ENCODE measurements around the gene COL23A1. TPM values are rescaled to one million over a fixed set of nuclear protein-coding genes. Genes with fewer than 3 reads are reported as not detected.
"Not testable (repeated sequence)": the region's sequence is repeated elsewhere in the genome, so short reads cannot be mapped to it uniquely, and the experiment has no call there.

COL23A1 gene
- total RNA-seq, 1 experiment from 2014 or later = 18.0 TPM

DNA sequence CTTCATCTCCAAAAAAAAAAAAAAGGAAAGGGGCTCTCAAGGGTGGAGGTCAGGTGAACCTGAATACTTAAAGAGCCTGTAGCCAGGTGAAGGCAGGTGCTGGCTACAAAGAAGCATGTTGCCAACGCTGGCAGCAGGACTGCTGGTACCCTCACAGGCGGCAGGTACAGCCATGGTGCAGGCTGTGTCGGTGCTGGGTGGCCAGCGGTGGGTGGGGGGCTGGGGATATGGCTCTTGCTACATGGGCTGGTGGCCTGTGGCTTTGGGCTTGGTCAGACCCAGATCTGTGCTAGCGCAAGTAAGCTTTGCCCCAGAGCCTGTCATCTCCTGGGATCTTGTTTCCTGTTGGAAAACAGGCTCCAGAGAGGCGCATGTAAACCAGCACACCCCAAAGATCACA lies 271.3 kb downstream of the COL23A1 start:
- Histone ChIP-seq H3K27me3 (ENCODE audit: control insufficient read depth, insufficient read depth, low read length) (no peaks in the 10 kb centered on the region), H3K4me3 (ENCODE audit: insufficient read depth, low read depth, low read length) (no peak overlapping the region), H3K36me3 (replicated peaks; ENCODE audit: control insufficient read depth, insufficient read depth, low read length) (no peaks in the 10 kb centered on the region)
- DNase-seq = no peak

GRCh38 chr5:178318382-178318781 lies 271.8 kb downstream of the COL23A1 start:
- no peaks in the 10 kb centered on the region for H3K36me3 ChIP-seq (replicated peaks; ENCODE audit: control insufficient read depth, insufficient read depth, low read length)
- no peaks in the 10 kb centered on the region for H3K27me3 ChIP-seq (ENCODE audit: control insufficient read depth, insufficient read depth, low read length)
- DNase-seq = no peak
- no peak overlapping the region for H3K4me3 ChIP-seq (ENCODE audit: insufficient read depth, low read depth, low read length)

DNA sequence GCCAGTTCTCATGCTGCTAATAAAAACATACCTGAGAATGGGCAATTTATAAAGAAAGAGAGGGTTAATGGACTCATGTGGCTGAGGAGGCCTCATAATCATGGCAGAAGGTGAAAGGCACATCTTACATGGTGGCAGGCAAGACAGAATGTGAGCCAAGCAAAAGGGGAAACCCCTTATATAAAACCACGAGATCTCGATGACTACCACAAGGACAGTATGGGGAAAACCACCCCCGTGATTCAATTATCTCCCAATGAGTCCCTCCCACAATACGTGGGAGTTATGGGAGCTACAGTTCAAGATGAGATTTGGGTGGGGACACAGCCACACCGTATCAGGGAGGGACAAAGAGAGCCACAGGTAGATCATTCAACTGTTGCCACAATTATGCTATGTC lies 272.5 kb downstream of the COL23A1 start:
- H3K27me3 ChIP-seq (ENCODE audit: control insufficient read depth, insufficient read depth, low read length); H3K36me3 ChIP-seq (replicated peaks; ENCODE audit: control insufficient read depth, insufficient read depth, low read length); H3K4me3 ChIP-seq (ENCODE audit: insufficient read depth, low read depth, low read length); DNase-seq: not testable (repeated sequence)

GRCh38 chr5:178314961-178315820 lies 275.0 kb downstream of the COL23A1 start:
- H3K4me3 ChIP-seq (ENCODE audit: insufficient read depth, low read depth, low read length) = no peak overlapping the region
- no peak for DNase-seq

GRCh38 chr5:178314061-178314660 lies 276.0 kb downstream of the COL23A1 start:
- no peak for DNase-seq
- Histone ChIP-seq H3K27me3 (ENCODE audit: control insufficient read depth, insufficient read depth, low read length) (no peaks in the 10 kb centered on the region), H3K4me3 (ENCODE audit: insufficient read depth, low read depth, low read length) (no peak overlapping the region), H3K36me3 (replicated peaks; ENCODE audit: control insufficient read depth, insufficient read depth, low read length) (no peaks in the 10 kb centered on the region)

More at GRCh38 chr5:178314961-178315820, 275.0 kb downstream of the COL23A1 start:
- H3K27me3 ChIP-seq (ENCODE audit: control insufficient read depth, insufficient read depth, low read length) = no peaks in the 10 kb centered on the region
- no peaks in the 10 kb centered on the region for H3K36me3 ChIP-seq (replicated peaks; ENCODE audit: control insufficient read depth, insufficient read depth, low read length)

DNA sequence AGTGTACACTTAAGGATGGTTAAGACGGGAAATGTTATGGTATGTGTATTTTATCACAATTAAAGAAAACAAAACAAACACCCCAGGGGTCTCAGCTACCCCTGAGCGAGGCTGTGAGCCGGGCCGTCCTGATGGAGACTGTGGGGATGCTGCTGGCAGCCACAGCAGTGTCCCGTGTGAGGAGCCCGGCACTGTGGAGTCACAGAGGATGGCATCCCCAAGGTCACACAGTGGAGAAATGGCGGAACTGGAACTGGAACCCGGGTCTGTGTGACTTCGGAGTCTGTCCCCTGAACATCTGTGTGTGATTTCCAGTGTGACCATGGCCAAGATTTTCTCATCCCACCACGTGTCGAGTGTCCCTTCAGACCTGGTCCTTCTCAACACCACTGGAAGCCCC lies 276.9 kb downstream of the COL23A1 start:
- H3K36me3 ChIP-seq (replicated peaks; ENCODE audit: control insufficient read depth, insufficient read depth, low read length) = no peaks in the 10 kb centered on the region
- no peak overlapping the region for H3K4me3 ChIP-seq (ENCODE audit: insufficient read depth, low read depth, low read length)
- no peak for DNase-seq
- no peaks in the 10 kb centered on the region for H3K27me3 ChIP-seq (ENCODE audit: control insufficient read depth, insufficient read depth, low read length)

GRCh38 chr5:178312880-178313282 lies 277.3 kb downstream of the COL23A1 start:
- no peak for DNase-seq
- Histone ChIP-seq H3K27me3 (ENCODE audit: control insufficient read depth, insufficient read depth, low read length) (no peaks in the 10 kb centered on the region), H3K4me3 (ENCODE audit: insufficient read depth, low read depth, low read length) (no peak overlapping the region), H3K36me3 (replicated peaks; ENCODE audit: control insufficient read depth, insufficient read depth, low read length) (no peaks in the 10 kb centered on the region)

DNA sequence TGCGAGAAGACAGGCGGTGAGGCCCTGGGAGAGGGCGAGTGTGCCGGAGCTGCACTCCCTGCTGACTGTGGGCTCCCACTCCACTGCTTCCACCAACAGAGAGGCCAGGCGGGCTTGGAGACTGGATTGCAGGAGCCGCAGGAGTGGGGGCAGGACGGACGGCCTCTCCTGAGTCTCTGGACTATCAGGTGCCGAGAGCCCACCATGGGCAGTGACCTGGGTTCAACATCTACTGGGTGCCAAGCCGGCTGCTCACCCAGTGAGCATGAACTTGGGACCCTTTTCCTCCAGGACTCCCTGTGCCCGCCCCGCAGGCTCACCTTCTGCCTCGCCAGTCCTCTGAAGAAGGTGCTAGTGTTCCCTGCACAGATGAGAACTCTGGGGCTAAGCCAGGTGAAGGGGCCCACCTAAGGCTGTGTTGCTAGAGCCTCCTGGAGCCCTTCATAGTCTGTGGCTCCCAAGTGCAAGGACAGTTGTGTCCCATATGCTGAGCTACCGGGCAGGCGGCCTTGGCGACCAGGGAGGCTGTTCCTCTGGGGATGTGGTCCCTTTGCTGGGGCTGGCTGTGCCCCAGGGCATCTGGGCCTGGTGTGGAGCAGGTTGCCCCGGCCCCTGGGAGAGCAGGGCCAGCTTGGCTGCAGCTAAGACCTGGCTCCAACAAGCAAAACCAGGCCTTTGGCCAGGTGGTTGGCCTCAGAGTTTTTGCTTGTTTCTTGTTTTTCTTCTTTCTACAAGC lies 279.9 kb downstream of the COL23A1 start:
- Histone ChIP-seq H3K4me3 (ENCODE audit: insufficient read depth, low read depth, low read length) (no peak overlapping the region), H3K36me3 (replicated peaks; ENCODE audit: control insufficient read depth, insufficient read depth, low read length) (no peaks in the 10 kb centered on the region), H3K27me3 (ENCODE audit: control insufficient read depth, insufficient read depth, low read length) (no peaks in the 10 kb centered on the region)
- DNase-seq = no peak

GRCh38 chr5:178309271-178310013 lies 280.8 kb downstream of the COL23A1 start:
- Histone ChIP-seq H3K4me3 (ENCODE audit: insufficient read depth, low read depth, low read length) (no peak overlapping the region), H3K27me3 (ENCODE audit: control insufficient read depth, insufficient read depth, low read length) (no peaks in the 10 kb centered on the region), H3K36me3 (replicated peaks; ENCODE audit: control insufficient read depth, insufficient read depth, low read length) (no peaks in the 10 kb centered on the region)
- DNase-seq = peak; percentile 64

DNA sequence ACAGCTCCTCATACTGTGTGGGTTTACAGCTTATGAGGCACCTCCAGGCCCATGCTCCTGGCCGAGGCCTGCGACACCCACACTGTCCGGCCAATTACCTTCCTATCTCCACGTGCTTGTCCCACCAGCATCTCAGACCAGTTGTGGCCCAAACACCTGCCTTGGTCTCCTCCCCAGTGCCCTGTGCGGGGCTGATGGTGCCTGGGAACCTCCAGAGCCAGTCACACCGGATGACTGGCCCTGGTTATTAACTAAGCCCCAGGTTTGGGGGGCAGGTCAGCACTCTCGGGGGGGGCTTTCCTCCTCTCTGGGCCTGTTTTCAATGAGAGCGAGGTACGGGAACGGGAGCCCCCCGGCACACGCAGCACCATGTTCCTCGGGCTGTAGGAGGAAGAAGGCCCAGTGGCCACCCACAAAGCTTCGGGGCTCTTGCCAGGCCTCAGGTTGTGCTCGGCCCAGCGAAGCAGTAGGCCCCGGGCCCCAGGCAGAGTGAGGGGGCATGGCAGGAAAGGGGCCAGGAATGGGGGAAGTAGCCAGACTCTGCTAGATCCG lies 281.6 kb downstream of the COL23A1 start:
- no peak for DNase-seq
- Histone ChIP-seq H3K4me3 (ENCODE audit: insufficient read depth, low read depth, low read length) (no peak overlapping the region), H3K27me3 (ENCODE audit: control insufficient read depth, insufficient read depth, low read length) (no peaks in the 10 kb centered on the region), H3K36me3 (replicated peaks; ENCODE audit: control insufficient read depth, insufficient read depth, low read length) (no peaks in the 10 kb centered on the region)

DNA sequence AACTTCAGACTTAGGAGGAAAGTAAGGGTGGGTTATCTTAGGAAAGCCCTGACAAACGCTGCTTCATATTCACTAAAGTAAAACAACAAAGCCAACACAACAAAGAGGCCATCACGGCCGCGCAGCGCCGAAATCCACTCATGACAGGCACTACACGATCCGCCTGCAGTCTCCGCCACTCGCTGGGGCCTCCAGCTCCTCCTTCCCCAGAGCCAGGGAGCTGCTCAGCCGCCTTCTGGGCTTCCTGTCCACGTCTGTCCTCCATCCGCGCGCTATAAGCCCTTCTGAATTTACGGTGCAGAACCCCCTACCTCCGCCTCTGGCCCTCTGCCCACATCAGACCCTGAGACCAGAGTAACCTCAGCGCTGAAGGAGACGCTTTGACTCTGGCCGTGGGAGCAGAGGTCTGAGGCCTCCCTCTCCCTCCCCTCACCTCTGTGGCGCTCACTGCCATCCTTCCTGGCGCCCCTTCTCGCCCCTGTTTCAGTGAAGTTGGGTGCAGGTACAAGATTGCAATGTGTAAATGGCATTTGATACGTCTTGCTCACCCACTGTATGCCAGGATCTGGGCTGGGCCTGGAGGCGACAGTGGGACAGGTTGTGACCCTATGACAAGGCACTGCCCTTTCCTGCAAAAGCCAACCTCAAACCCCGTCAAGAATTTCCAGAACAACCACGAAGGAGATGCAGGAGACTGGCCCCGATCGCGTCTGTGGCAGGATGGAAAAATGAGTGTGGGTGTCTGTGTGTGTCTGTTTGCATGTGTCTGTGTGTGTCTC lies 282.7 kb downstream of the COL23A1 start:
- DNase-seq = no peak
- Histone ChIP-seq H3K27me3 (ENCODE audit: control insufficient read depth, insufficient read depth, low read length) (no peaks in the 10 kb centered on the region), H3K4me3 (ENCODE audit: insufficient read depth, low read depth, low read length) (no peak overlapping the region), H3K36me3 (replicated peaks; ENCODE audit: control insufficient read depth, insufficient read depth, low read length) (no peaks in the 10 kb centered on the region)

- no peak overlapping the region for H3K4me3 ChIP-seq (ENCODE audit: insufficient read depth, low read depth, low read length)
- H3K27me3 ChIP-seq (ENCODE audit: control insufficient read depth, insufficient read depth, low read length) = no peaks in the 10 kb centered on the region
- DNase-seq = peak; percentile 72
- no peaks in the 10 kb centered on the region for H3K36me3 ChIP-seq (replicated peaks; ENCODE audit: control insufficient read depth, insufficient read depth, low read length)
Measured at GRCh38 chr5:178306430-178307225, 283.6 kb downstream of the COL23A1 start.

DNA sequence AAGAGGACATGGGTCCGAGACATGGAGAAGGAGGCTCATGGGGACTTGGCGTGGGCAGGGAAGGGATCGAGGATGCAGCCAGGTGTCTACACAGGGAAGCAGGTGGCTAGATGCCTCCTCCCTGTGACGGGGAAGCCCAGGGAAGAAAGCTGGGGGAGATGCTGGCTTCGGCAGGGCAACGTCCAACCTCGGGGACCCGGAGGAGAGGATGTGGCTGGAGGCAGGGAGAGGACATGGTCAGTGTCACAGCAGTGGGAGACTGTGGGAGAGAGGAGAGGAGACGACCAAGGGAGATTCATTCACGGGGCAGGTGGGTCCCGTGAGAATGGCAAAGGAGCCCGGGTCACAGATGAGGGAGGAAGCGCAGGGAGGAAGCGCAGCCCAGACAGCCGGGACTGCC lies 284.4 kb downstream of the COL23A1 start:
- Histone ChIP-seq H3K36me3 (replicated peaks; ENCODE audit: control insufficient read depth, insufficient read depth, low read length) (no peaks in the 10 kb centered on the region), H3K4me3 (ENCODE audit: insufficient read depth, low read depth, low read length) (no peak overlapping the region)
- DNase-seq = no peak

More for the DNA sequence above, 284.4 kb downstream of the COL23A1 start:
- no peaks in the 10 kb centered on the region for H3K27me3 ChIP-seq (ENCODE audit: control insufficient read depth, insufficient read depth, low read length)
